ENCODE measurements around the gene RALGAPA2. TPM values are rescaled to one million over a fixed set of nuclear protein-coding genes. Genes with fewer than 3 reads are reported as not detected.
A peak's percentile ranks its signal among the peaks of the same experiment; 100 is the strongest.

The RALGAPA2 gene
- total RNA-seq, 1 donor from 2014 or later: 28.1 TPM

- H3K4me1 Mint-ChIP-seq (ENCODE audit: unreplicated experiment): peaks cover 11% of the 10 kb centered on the region
- TF ChIP-seq, protein P1, sequence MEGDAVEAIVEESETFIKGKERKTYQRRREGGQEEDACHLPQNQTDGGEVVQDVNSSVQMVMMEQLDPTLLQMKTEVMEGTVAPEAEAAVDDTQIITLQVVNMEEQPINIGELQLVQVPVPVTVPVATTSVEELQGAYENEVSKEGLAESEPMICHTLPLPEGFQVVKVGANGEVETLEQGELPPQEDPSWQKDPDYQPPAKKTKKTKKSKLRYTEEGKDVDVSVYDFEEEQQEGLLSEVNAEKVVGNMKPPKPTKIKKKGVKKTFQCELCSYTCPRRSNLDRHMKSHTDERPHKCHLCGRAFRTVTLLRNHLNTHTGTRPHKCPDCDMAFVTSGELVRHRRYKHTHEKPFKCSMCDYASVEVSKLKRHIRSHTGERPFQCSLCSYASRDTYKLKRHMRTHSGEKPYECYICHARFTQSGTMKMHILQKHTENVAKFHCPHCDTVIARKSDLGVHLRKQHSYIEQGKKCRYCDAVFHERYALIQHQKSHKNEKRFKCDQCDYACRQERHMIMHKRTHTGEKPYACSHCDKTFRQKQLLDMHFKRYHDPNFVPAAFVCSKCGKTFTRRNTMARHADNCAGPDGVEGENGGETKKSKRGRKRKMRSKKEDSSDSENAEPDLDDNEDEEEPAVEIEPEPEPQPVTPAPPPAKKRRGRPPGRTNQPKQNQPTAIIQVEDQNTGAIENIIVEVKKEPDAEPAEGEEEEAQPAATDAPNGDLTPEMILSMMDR (conservative IDR thresholded peaks at IDR 0.05): no peak
- no peaks in the 10 kb centered on the region for H3K9me3 Mint-ChIP-seq
- no peak overlapping the region for H3K4me3 Mint-ChIP-seq
- peaks cover 10% of the 10 kb centered on the region for H3K27me3 Mint-ChIP-seq
- no peak for DNase-seq (ENCODE audit: extremely low spot score, unreplicated experiment)
- peaks cover 6% of the 10 kb centered on the region for H3K36me3 Mint-ChIP-seq
- no peak overlapping the region for H3K27ac Mint-ChIP-seq
These were observed 256.5 kb downstream of the RALGAPA2 start for GRCh38 chr20:20455926-20456325.

DNA sequence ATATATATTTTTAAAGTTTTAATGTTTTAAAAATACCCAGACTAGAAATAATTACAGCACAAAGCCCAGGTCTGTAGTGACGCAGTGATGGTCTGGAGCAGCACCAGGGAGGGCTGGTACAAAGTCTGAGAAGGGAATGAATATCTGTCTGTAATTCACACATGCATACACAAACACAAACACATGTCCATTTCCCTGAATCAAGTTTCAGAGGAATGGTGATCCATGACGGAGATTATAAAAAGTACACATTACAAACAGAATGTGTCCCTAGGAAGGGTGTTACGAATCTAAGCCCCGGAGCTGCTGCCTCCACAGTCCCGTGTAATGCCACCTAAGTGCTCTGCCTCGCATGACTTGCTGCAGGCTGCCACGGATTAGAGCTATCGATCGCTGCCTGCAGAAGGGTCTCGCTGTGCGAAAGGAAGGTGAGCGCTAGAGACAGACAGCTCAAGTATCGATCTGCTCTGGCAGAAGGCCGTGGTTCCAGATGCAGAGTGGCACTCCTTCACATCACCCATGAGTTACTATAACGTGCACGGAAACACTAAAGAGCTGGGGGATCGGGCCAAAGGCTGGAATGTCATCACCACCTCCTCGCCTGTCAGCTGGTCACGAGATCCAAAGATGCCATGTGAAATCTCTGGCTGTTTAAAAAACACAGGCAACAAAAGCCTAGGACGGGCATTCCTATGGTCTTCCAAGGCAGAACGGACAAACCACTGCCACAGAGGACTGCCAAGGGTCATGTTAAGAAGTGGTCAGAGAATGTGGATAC, 257.4 kb downstream of the RALGAPA2 start:
- Mint-ChIP-seq H3K4me3 (no peak overlapping the region), H3K36me3 (peaks cover 6% of the 10 kb centered on the region), H3K27me3 (peaks cover 10% of the 10 kb centered on the region), H3K4me1 (ENCODE audit: unreplicated experiment) (peaks cover 11% of the 10 kb centered on the region), H3K9me3 (no peaks in the 10 kb centered on the region), H3K27ac (no peak overlapping the region)
- TF ChIP-seq, protein P1 (conservative IDR thresholded peaks at IDR 0.05): no peak
- DNase-seq (ENCODE audit: extremely low spot score, unreplicated experiment): no peak

DNA sequence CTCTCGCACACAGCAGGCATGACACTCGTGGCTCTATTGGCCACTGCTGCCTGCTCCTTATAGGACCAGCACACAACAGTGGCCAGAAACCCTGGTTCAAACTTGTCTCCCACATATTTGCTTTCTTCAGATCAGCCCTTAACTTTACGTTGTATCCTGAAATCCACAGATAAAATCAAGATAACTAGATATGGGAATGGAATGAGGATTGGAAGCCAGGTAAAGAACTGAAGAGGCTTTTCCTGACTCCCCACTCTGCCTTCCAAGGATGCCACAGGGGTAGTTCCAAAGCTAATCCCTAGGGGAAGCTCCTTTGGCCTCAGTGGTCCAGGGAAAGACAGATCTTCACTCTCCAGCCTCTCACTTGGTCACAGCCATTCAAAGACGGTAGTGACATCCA, 258.1 kb downstream of the RALGAPA2 start:
- H3K27ac Mint-ChIP-seq: no peak overlapping the region
- H3K36me3 Mint-ChIP-seq: peaks cover 6% of the 10 kb centered on the region
- no peaks in the 10 kb centered on the region for H3K9me3 Mint-ChIP-seq
- H3K27me3 Mint-ChIP-seq: peaks cover 10% of the 10 kb centered on the region
- DNase-seq (ENCODE audit: extremely low spot score, unreplicated experiment): no peak
- TF ChIP-seq, protein P1 (conservative IDR thresholded peaks at IDR 0.05): no peak
- peaks cover 11% of the 10 kb centered on the region for H3K4me1 Mint-ChIP-seq (ENCODE audit: unreplicated experiment)
- H3K4me3 Mint-ChIP-seq: no peak overlapping the region

- TF ChIP-seq, protein P1 (conservative IDR thresholded peaks at IDR 0.05): peak; percentile 40
- H3K36me3 Mint-ChIP-seq: peaks cover 3% of the 10 kb centered on the region
- H3K9me3 Mint-ChIP-seq: no peaks in the 10 kb centered on the region
- H3K4me1 Mint-ChIP-seq (ENCODE audit: unreplicated experiment): peaks cover 11% of the 10 kb centered on the region
- no peak for DNase-seq (ENCODE audit: extremely low spot score, unreplicated experiment)
- peak overlapping the region; percentile 71 for H3K27ac Mint-ChIP-seq
- H3K4me3 Mint-ChIP-seq: peak overlapping the region; percentile 76
- peaks cover 10% of the 10 kb centered on the region for H3K27me3 Mint-ChIP-seq
These were observed 260.2 kb downstream of the RALGAPA2 start for GRCh38 chr20:20452254-20452676.

GRCh38 chr20:20450521-20450920, 261.9 kb downstream of the RALGAPA2 start:
- Mint-ChIP-seq H3K9me3 (no peaks in the 10 kb centered on the region), H3K27me3 (peaks cover 10% of the 10 kb centered on the region), H3K27ac (no peak overlapping the region), H3K4me1 (ENCODE audit: unreplicated experiment) (peaks cover 11% of the 10 kb centered on the region), H3K4me3 (no peak overlapping the region), H3K36me3 (peaks cover 3% of the 10 kb centered on the region)
- TF ChIP-seq, protein P1 (conservative IDR thresholded peaks at IDR 0.05): no peak
- DNase-seq (ENCODE audit: extremely low spot score, unreplicated experiment): no peak

All from type B pancreatic cell (in vitro differentiated cells).